Prostate gland (tissue), 2 donors: Measurements from ENCODE around the gene ZNF718.

ENCODE experiments used
- CTCF ChIP-seq, 4 experiments: fragments of 200-600 bp in 2 of 4; fragments of 450-650 bp in 2 of 4; sonication (generic) in 2 of 4; IDR thresholded peaks; 1 replicate in 3 of 4; 2 replicates in 1 of 4; pipeline ENCODE4 v1.5.1; 2016 to 2019; ENCODE audit warnings: antibody characterized with exemption in 4 of 4, mild to moderate bottlenecking in 2 of 4, moderate library complexity in 2 of 4
- POLR2A ChIP-seq: fragments of 450-650 bp; IDR thresholded peaks from one replicate; pipeline ENCODE4 v1.6.1; 2016; ENCODE audit warnings: antibody characterized with exemption, mild to moderate bottlenecking

- TF ChIP-seq CTCF (IDR thresholded peaks at IDR 0.05) (no peak), POLR2A (no peak)
These were observed 81.8 kb downstream of the ZNF718 start for GRCh38 chr4:206054-206453.
